SU-DHL-6 (cell line): ENCODE data around the gene RPL11.

Experiments
- H2AFZ ChIP-seq: fragments of 200-600 bp; sonication (generic); 2 replicates; pipeline ENCODE4 v1.6.1; 2014; ENCODE audit warnings: low read depth, mild to moderate bottlenecking, moderate library complexity, mixed read lengths, antibody characterized with exemption, low read length; ENCODE audit not compliant: severe bottlenecking
- H3F3A ChIP-seq: fragments of 200-600 bp; shearing (Covaris generic); 2 replicates; pipeline ENCODE4 v1.6.0; 2016; ENCODE audit warnings: antibody characterized with exemption, mild to moderate bottlenecking; ENCODE audit not compliant: insufficient read depth
- H3K27ac ChIP-seq: fragments of 200-600 bp; sonication (generic); 2 replicates; pipeline ENCODE4 v1.5.1; 2016; ENCODE audit warnings: low read depth, mild to moderate bottlenecking, low read length, moderate library complexity, mixed read lengths
- H3K27me3 ChIP-seq: fragments of 200-600 bp; sonication (generic), shearing (Covaris generic); 2 replicates; pipeline ENCODE4 v1.6.0; 2014; ENCODE audit warnings: mild to moderate bottlenecking, low read length
- H3K36me3 ChIP-seq: fragments of 200-600 bp; sonication (generic); 2 replicates; pipeline ENCODE4 v1.6.1; 2014; ENCODE audit warnings: mild to moderate bottlenecking, low read length, mixed read lengths
- H3K4me2 ChIP-seq: fragments of 300-600, 200-600 bp; shearing (Covaris generic), sonication (generic); 2 replicates; pipeline ENCODE4 v1.6.0; 2014; ENCODE audit warnings: low read length, low read depth, mild to moderate bottlenecking; ENCODE audit not compliant: poor library complexity, severe bottlenecking
- H3K4me3 ChIP-seq: fragments of 200-600 bp; sonication (generic); 2 replicates; pipeline ENCODE4 v1.5.1; 2014; ENCODE audit warnings: antibody characterized with exemption, low read length, mild to moderate bottlenecking, mixed read lengths; ENCODE audit not compliant: insufficient read depth, poor library complexity, severe bottlenecking
- H3K79me2 ChIP-seq: fragments of 200-600 bp; sonication (generic); 2 replicates; pipeline ENCODE4 v1.6.1; 2014; ENCODE audit warnings: mild to moderate bottlenecking, low read length, moderate library complexity; ENCODE audit not compliant: insufficient read depth
- H3K9ac ChIP-seq: fragments of 200-600 bp; sonication (generic); 2 replicates; pipeline ENCODE4 v1.7.0; 2014; ENCODE audit warnings: mild to moderate bottlenecking, low read length
- H3K9me2 ChIP-seq: fragments of 200-600 bp; sonication (generic); replicated peaks from 2 replicates; pipeline ENCODE4 v1.6.1; 2014; ENCODE audit warnings: low read length; ENCODE audit not compliant: insufficient read depth
- H3K9me3 ChIP-seq: fragments of 200-600 bp; sonication (generic); 2 replicates; pipeline ENCODE4 v1.6.1; 2014; ENCODE audit warnings: low read length, mixed read lengths; ENCODE audit not compliant: insufficient read depth
- H4K20me1 ChIP-seq: fragments of 200-600 bp; sonication (generic); 2 replicates; pipeline ENCODE4 v1.6.1; 2014; ENCODE audit warnings: low read depth, mild to moderate bottlenecking, antibody characterized with exemption, low read length, moderate library complexity, mixed read lengths
- CTCF ChIP-seq: fragments of 200-600 bp; sonication (generic); IDR thresholded peaks from one replicate; pipeline ENCODE4 v1.5.1; 2017; ENCODE audit warnings: antibody characterized with exemption, mild to moderate bottlenecking, low read length, moderate library complexity; ENCODE audit not compliant: insufficient read depth, poor library complexity, severe bottlenecking
- EZH2phosphoT487 ChIP-seq: fragments of 200-600 bp; sonication (generic), shearing (Covaris generic); conservative IDR thresholded peaks from 2 replicates; pipeline ENCODE4 v1.6.1; 2018; ENCODE audit warnings: mild to moderate bottlenecking, antibody characterized with exemption, low read length, moderate library complexity, mixed read lengths

The RPL11 gene

GRCh38 chr1:23667411-23667810 lies 24.2 kb upstream of the RPL11 start:
- Histone ChIP-seq H3K9me2 (no peaks in the 10 kb centered on the region), H3F3A (0 out of 2 replicates have a peak, but pooled peaks cover 3% of the 10 kb centered on the region), H3K4me3 (no peak overlapping the region), H3K79me2 (no peaks in the 10 kb centered on the region), H3K9me3 (no peaks in the 10 kb centered on the region), H3K27ac (no peak overlapping the region), H4K20me1 (no peaks in the 10 kb centered on the region), H2AFZ (no peak overlapping the region), H3K9ac (no peak overlapping the region), H3K4me2 (no peak overlapping the region), H3K36me3 (no peaks in the 10 kb centered on the region), H3K27me3 (no peaks in the 10 kb centered on the region)
- no peak for TF ChIP-seq EZH2phosphoT487
- TF ChIP-seq CTCF, result no peak

GRCh38 chr1:23670709-23671108 lies 20.9 kb upstream of the RPL11 start:
- no peak overlapping the region for H3K4me3 ChIP-seq
- no peak overlapping the region for H3K27ac ChIP-seq
- no peaks in the 10 kb centered on the region for H3K9me2 ChIP-seq
- no peaks in the 10 kb centered on the region for H3F3A ChIP-seq
- no peak overlapping the region for H3K4me2 ChIP-seq
- TF ChIP-seq CTCF (no peak), EZH2phosphoT487 (no peak)
- no peaks in the 10 kb centered on the region for H4K20me1 ChIP-seq
- H3K9me3 ChIP-seq, result no peaks in the 10 kb centered on the region
- H3K27me3 ChIP-seq, result no peaks in the 10 kb centered on the region
- no peak overlapping the region for H3K9ac ChIP-seq
- H2AFZ ChIP-seq, result no peak overlapping the region
- no peaks in the 10 kb centered on the region for H3K36me3 ChIP-seq
- H3K79me2 ChIP-seq, result no peaks in the 10 kb centered on the region

GRCh38 chr1:23673086-23673813 lies 18.4 kb upstream of the RPL11 start:
- Histone ChIP-seq H3K9me3 (no peaks in the 10 kb centered on the region), H3K36me3 (no peaks in the 10 kb centered on the region), H3F3A (no peaks in the 10 kb centered on the region), H3K4me2 (no peak overlapping the region), H3K9ac (no peak overlapping the region), H2AFZ (no peak overlapping the region), H4K20me1 (no peaks in the 10 kb centered on the region), H3K27me3 (no peaks in the 10 kb centered on the region), H3K9me2 (no peaks in the 10 kb centered on the region), H3K79me2 (no peaks in the 10 kb centered on the region), H3K4me3 (no peak overlapping the region), H3K27ac (no peak overlapping the region)
- TF ChIP-seq EZH2phosphoT487 (no peak), CTCF (no peak)
